8988T (cell line): ENCODE data around the gene PIGO.

ENCODE experiments used
- DNase-seq: peaks from one replicate; pipeline ENCODE4 v3.0.0; 2011

PIGO gene

DNA sequence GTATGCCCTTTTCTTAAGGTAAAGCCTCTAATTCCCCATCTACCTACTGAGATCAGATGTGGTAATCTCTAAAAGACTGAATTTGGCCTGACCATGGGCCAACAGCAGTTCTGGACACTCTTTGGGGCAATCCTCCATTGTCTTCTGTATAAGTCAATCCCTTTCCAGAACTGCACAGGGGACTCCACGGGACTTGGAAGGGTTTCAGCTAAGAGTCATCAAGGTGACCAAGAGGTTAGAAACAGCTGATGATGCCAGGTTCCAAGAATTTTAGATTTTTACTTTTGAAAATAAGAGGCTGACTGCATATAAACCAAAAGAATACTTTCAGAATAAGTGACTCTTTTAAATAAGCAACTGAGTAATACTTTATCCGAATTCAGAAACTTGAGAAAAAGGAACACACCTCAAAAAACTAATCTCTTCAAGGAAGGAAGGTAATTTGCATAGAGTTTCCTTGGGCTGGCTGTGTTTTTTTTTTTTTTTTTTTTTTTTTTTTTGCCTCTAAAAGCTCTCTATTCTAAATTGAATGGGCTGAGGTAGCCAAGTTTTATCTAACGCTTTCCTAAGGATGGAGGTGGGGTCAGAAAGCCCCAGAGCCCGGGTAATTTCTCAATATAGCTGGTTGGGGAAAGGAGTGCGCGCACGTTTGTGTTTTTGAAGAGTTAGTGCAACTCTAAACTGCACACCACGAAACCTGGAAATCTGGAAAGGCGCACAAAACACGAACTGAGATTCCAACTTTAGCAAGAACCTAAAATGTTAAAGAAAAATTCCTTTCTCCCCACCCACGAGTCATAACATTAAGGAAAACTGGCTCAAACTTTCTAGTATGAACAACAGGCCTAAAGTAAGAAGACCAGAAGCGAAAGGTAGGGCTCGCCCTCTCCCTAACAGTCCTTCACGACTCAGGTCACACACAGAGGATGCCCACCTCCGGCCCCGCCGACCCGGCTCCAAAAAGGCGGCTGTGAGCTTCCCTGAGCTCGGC is 25.3 kb downstream of the PIGO start:
- no peak for DNase-seq

DNA sequence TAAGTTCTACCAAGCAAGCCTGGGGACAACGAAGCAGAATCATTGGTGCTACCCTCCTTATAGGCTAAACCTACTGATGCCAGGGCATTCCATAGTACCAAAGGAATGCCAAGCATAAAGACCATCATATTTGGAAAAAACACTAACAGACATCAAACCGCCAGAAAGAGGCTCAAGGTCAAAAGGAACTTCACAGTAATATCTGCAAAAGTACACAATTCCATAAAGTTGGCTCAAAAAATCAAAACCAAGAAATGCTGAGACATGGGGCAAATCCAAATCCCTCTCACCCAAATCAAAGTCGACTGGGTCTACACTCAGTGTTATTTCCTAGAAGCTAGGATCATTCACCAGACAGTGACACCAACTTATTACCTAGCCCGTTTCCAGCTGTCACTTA is 27.4 kb downstream of the PIGO start:
- no peak for DNase-seq

DNA sequence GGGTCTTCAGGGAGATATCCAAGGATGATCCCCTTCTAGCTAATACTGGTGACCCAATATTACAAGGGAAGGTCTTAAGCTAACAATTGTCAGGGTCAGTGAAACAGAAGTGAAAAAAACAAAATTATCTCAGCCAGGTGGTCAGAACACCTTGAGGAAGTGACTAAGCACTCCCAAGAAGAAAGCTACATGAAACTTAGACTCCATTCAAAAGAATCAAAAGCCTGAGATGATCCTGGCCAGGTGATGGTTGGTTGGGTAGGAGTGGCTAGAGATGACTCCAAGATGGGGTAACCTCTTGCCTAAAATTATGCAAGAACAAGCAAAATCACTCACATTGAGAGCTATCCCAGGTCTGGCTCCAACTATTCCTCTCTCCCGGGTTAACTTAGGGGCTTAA is 29.3 kb downstream of the PIGO start:
- no peak for DNase-seq

DNA sequence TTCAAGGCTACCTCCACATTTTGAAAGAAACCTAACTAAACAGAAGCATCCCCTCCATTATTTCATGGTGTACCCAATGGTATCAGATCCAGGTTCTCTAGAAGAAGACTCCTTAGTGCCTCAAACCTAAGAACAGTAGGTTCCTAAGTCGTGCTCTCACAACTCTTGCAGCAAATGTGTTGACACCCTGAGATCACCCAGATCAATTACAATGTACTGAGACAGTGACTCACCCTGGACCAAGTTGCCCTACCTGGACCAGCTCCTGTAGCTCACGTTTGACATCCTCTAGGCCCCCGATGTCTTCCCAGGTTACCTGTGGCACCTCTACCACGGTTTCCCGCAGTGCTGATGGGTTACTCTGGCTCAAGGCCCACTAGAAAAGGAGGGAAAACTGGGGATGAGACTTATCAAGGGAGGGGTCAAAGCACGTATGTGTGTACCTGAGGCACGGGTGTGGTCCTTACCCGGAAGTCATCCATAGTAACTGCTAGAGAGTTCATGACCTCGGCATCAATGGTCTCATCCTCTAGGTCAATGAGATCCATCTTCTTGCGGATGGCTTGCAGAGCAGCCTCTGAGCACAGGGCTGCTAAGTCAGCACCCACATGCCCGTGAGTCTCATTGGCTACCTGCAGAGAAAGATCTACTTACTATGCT is 35.7 kb downstream of the PIGO start:
- DNase-seq: no peak

DNA sequence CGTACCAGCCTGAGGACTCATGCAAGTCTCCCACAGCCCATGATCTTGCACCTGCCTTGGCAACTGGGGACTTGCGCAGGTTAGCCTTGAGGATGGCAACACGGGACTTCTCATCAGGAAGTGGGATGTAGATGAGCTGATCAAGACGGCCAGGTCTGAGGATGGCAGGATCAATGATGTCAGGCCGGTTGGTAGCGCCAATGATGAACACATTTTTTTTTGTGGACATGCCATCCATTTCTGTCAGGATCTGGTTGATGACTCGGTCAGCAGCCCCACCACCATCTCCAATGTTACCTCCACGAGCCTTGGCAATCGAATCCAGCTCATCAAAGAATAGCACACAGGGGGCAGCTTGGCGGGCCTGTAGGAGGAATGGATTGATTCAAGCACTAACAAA is 37.0 kb downstream of the PIGO start:
- no peak for DNase-seq

DNA sequence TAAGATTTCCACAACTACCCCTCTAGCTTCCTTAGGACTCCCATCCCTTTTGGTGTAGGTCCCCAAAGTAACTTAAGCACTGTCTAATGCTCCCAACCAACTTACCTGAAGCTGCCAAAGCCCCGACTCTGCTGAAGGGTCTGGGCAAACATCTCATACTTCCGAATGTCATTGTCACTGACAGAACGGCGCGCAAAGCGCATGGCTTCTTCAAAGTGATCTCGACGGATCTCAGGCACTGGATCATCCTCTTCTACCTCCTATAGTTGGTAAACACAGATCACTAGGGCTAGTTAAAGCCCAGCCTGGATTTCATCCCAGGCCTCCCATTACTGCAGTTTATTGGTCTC is 39.1 kb downstream of the PIGO start:
- no peak for DNase-seq

DNA sequence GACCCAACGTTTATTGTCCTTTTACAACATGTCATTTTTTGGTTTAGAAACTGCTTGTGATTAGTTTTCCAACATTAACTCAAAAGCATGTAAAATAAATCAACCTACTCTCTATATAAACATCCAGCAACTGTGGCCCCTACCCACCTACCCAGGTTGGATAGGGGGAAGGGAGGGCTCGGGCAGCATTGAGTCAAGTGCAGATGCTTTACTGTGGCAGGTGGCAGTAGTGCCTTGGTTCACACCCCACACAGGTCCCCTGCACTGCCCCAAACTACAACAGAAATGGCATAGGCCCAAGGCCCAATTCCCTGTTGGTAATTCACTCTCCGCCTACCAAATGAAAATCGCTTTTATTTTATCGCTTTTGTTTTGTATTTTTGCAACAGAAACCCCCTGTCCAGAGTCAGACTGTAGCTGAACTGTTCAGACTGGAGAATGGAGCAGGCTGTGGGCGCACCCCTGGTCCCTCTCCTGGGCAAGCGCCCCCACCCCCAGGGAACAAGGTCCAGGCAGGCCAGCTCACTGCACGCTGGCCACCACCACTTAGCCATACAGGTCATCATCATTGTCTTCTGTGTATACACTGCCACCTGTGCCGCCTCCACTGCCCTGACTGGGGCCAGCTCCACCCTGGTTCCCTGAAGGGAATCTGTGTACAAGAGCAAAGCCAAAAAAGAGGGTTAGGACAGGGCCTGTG is 39.7 kb downstream of the PIGO start:
- DNase-seq: no peak

DNA sequence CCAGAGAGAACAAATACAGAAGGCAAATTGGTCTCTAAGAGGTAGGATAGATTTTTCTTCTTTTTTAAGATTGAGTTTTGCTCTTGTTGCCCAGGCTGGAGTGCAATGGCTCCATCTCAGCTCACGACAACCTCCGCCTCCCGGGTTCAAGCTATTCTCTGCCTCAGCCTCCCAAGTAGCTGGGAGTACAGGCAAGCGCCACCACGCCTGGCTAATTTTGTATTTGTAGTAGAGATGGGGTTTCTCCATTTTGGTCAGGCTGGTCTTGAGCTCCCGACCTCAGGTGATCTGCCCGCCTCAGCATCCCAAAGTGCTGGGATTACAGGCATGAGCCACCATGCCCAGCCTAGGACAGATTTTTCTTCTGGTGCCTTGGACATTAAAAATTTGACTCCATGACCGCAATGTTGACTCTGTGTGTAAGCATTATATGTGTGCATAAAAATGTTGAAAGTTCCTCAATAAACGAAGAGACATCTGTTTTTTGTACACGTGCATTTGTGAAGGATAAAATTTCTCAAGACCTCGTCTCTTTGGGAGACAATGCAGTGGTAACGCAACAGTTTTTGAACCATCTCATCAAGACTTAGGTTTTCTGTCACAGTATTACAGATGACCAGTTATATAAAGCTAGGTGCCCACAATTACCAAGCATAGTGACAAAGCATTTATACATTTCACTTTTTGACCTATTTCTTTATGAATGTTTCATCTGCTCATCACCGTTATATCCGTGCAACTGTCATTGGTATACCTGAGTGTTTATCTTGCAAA is 41.3 kb downstream of the PIGO start:
- DNase-seq: no peak

DNA sequence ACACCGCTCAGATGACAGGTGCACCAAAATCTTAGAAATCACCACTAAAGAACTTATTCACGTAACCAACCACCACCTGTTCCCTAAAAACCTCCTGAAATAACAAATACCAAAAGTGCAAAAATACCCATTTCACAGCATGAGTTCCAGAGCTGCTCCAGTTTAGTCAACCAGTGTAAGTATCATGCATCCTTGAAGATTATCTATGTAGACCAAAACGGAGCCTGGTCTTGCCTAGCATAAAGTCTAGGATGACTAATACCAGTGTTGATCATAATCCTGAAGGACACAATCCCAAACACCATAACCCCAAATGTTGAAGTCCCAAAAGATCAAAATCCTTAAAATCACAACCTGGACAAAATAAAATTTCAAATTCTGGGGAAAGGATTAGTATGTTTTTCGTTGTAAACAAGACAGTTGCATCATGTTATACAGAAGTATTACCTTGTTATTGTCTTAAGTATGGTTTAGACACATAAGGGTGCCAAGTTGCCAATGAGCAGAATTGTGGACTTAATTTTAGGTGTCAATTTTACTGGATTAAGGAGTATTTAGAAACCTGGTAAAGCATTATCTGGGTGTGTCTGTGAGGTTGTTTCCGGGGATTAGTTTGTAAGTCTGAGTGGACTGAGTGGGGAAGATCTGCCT is 42.1 kb downstream of the PIGO start:
- no peak for DNase-seq

DNA sequence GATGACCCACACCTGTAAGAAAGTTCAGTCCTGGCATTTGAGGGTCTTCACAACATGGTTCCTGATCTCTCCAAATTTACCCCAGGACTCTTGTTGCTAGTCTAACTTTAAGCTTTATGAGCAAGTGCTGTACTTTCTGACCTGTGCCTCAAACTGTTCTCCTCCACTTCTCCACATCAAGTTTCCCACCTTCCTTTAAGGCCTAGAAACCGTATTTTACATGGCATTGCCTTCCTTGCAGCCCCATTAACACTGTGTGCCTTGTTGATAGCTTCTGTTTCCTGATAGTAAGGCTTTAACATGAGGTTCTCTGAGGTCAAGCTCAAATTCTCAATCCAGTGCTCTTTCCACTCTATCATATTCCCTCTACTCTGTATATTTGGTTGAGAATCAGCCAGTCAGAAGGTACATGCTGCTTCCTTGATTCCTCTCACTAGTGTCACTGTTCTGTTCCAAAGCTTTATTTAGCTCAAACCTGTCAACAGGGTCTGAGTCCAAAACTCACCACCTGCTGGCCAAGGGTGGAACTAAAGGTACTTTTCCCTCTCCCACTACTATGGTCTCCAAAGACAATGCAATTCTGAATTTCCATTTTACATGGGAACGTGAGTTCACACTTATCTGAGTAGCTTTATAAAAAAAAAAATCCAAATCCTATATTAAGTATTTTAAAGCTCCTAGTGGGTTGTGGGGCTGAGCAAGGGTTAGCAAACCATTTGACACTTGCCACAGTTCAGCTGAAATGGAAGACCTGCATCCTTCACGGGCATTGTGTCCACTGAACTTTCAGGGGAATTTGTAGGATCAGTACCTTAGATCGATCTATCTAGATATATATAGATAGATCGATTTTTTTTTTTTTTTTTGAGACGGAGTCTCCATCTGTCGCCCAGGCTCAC is 45.1 kb downstream of the PIGO start:
- no peak for DNase-seq

DNA sequence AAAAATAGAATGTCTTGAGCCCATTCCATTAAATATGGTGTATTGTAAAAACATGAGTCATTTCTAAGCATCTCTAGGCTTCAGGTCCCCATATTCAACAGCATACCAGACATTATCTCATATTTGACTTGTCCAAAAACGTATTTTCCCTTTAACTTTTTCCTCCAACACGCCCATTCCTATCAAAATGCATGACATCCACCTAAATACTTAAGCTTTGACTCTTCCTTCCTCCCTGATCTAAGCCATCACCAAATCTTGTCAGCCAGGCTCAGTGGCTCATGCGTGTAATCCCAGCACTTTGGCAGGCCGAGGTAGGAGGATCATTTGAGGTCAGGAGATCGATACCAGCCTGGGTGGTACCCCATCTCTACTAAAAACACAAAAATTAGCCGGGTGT is 47.9 kb downstream of the PIGO start:
- DNase-seq: no peak

DNA sequence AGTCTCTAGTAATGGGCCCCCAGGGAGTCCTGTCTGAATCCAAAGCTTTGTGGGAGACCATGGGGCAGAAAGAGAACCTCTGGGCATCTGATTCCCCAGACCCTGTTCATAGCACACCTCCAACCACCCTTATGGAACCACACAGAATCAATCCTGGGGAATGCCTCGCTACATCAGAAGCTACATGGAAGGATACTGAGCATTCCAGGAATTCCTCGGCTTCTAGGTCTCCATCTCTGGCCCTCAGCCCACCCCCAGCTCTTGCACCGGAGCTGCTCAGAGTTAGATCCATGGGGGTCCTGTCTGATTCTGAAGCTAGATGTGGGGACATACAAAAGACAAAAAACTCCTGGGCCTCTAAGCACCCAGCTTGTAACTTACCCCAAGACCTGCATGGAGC is 52.3 kb downstream of the PIGO start:
- no peak for DNase-seq

DNA sequence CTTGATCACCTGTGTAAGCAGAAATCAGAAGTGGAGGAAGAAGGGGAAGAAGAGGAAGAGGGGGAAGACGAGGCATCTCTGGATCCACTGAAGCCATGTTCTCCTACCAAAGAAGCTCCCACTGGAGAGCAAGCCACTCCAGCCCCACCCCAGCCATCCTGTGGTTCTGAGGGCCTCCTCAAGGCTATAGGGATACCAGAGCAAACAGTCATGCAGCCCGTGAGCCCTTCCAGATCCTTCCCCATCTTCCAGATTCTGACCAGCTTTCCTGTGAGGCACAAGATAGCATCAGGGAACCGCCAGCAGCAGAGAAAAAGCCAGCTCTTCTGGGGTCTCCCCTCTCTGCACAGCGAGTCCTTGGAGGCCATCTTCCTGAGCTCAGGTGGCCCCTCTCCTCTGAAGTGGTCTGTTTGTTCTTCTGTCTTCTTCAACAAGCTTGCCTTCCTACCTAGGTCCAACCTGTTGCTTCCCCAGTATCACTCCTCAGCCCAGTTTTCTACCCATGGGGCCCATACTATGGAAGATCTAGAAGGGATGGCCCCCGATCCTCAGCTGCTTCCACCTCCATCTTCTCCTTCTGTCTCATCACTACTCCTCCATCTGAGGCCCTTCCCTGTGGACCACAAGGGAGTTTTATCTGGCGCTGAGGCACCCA is 53.4 kb downstream of the PIGO start:
- no peak for DNase-seq

DNA sequence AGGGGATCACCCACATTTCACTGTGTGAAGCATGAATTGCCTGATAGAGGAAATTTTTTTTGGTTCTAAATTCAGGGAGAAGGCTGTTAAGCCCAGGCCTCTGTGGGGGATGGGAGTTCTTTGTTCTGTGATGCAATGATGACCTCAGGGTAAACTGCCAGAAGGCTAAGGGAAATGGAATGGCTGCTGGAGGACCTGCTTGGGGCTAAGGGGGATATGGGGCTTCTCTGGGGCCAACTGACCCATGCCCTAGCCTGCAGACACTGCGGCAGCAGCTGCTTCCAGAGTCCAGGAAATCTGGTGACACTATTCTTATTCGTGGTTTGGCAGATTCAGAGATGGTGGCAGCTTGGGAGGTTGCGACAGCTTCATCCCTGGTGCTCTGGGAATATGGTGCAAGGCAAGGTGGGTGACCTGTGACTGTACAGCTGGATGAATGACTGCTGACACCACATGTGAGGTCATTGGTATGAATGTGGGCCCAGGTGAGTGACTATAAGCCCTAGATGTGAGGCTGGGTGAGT is 54.2 kb downstream of the PIGO start:
- no peak for DNase-seq
